Naive B cell (primary cell): ENCODE results near the gene ALDH3B2. TPM values are rescaled to one million over a fixed set of nuclear protein-coding genes. Genes with fewer than 3 reads are reported as not detected.
"Not testable (repeated sequence)": the region's sequence is repeated elsewhere in the genome, so short reads cannot be mapped to it uniquely, and the experiment has no call there.

ENCODE experiments used
- ATAC-seq, 2 donors: fragments of 150-1000 bp; cut with Tn5 transposase; 2 replicates each; pipeline ENCODE4 v1.10.0; 2021; ENCODE audit warnings: low read depth in 2 of 2, mild to moderate bottlenecking in 2 of 2, moderate library complexity in 2 of 2
- DNase-seq: peaks from one replicate; pipeline ENCODE4 v3.0.0; 2022
- H3K27ac Mint-ChIP-seq, 6 donors: one replicate each; pipeline ENCODE4 v1.8.0; 2020 to 2022; ENCODE audit warnings: mild to moderate bottlenecking in 6 of 6, mixed read lengths in 6 of 6, moderate library complexity in 5 of 6, inconsistent platforms in 2 of 6
- H3K27me3 Mint-ChIP-seq, 3 donors: one replicate each; pipeline ENCODE4 v1.8.0; 2021 to 2022; ENCODE audit warnings: mixed read lengths in 3 of 3, mild to moderate bottlenecking in 1 of 3
- H3K36me3 Mint-ChIP-seq, 2 donors: one replicate each; pipeline ENCODE4 v1.8.0; 2020 to 2022; ENCODE audit warnings: mixed read lengths in 2 of 2, inconsistent platforms in 1 of 2, mild to moderate bottlenecking in 1 of 2
- H3K4me1 Mint-ChIP-seq, 3 donors: one replicate each; pipeline ENCODE4 v1.8.0; 2020 to 2022; ENCODE audit warnings: mixed read lengths in 3 of 3, inconsistent platforms in 1 of 3, mild to moderate bottlenecking in 1 of 3, moderate library complexity in 1 of 3
- H3K4me3 Mint-ChIP-seq, 8 donors: one replicate each; pipeline ENCODE4 v1.8.0; 2020 to 2022; ENCODE audit warnings: mild to moderate bottlenecking in 8 of 8, mixed read lengths in 8 of 8, moderate library complexity in 8 of 8, inconsistent platforms in 2 of 8
- H3K9me3 Mint-ChIP-seq, 7 donors: one replicate each; pipeline ENCODE4 v1.8.0; 2020 to 2022; ENCODE audit warnings: mixed read lengths in 7 of 7, mild to moderate bottlenecking in 5 of 7, inconsistent platforms in 2 of 7, moderate library complexity in 1 of 7
- polyA plus RNA-seq, 6 donors: library from polyadenylated mRNA; unstranded; fragments of 300-500 nt; fragmentation: Illumina TruSeq; gene quantifications; one replicate each; pipeline ENCODE4 v1.2.3, GENCODE V29; 2021; ENCODE audit warnings: low read depth in 6 of 6

The ALDH3B2 gene
- polyA plus RNA-seq, 6 donors from 2014 or later, result 0.30 to 2.4 (median 1.1) TPM; not detected in 3

- H3K4me1 Mint-ChIP-seq, result peaks cover 20 to 31% (median 27%) of the 10 kb centered on the region in 3 donors
- no peaks in the 10 kb centered on the region for H3K9me3 Mint-ChIP-seq
- no peaks in the 10 kb centered on the region for H3K27me3 Mint-ChIP-seq
- ATAC-seq (no peak), DNase-seq (no peak)
- no peaks in the 10 kb centered on the region for H3K36me3 Mint-ChIP-seq
- H3K4me3 Mint-ChIP-seq, result peak overlapping the region in 7 of 8 donors; percentile 47 to 76 (median 56)
- no peak overlapping the region for H3K27ac Mint-ChIP-seq
These were observed 42.0 kb downstream of the ALDH3B2 start for GRCh38 chr11:67632175-67632981.

- DNase-seq, result no peak
- Mint-ChIP-seq H3K27ac (peak overlapping the region in 2 of 6 donors; percentile 26 to 72), H3K4me1 (peaks cover 23 to 32% (median 24%) of the 10 kb centered on the region in 3 donors), H3K4me3 (peak overlapping the region in 7 of 8 donors; percentile 53 to 76 (median 56)), H3K9me3 (no peaks in the 10 kb centered on the region), H3K36me3 (no peaks in the 10 kb centered on the region), H3K27me3 (no peaks in the 10 kb centered on the region)
- no peak for ATAC-seq
These were observed 42.6 kb downstream of the ALDH3B2 start for GRCh38 chr11:67631853-67632174.

GRCh38 chr11:67631411-67631810 lies 43.0 kb downstream of the ALDH3B2 start:
- H3K9me3 Mint-ChIP-seq, result no peaks in the 10 kb centered on the region
- ATAC-seq (no peak), DNase-seq (no peak)
- H3K4me1 Mint-ChIP-seq, result peaks cover 22 to 35% (median 23%) of the 10 kb centered on the region in 3 donors
- no peaks in the 10 kb centered on the region for H3K36me3 Mint-ChIP-seq
- H3K27me3 Mint-ChIP-seq, result no peaks in the 10 kb centered on the region
- H3K4me3 Mint-ChIP-seq, result peak overlapping the region; percentile 41 to 93 (median 87)
- H3K27ac Mint-ChIP-seq, result peak overlapping the region in 2 of 6 donors; percentile 92 to 96

- Mint-ChIP-seq H3K4me3 (peak overlapping the region; percentile 77 to 94 (median 88)), H3K9me3 (no peaks in the 10 kb centered on the region), H3K27me3 (no peaks in the 10 kb centered on the region), H3K4me1 (peaks cover 22 to 35% (median 23%) of the 10 kb centered on the region in 3 donors), H3K27ac (peak overlapping the region in 5 of 6 donors; percentile 75 to 97 (median 95)), H3K36me3 (no peaks in the 10 kb centered on the region)
- no peak for ATAC-seq
- DNase-seq, result no peak
These were observed 43.5 kb downstream of the ALDH3B2 start for GRCh38 chr11:67630943-67631331.

- Mint-ChIP-seq H3K4me1 (peaks cover 24 to 38% (median 24%) of the 10 kb centered on the region in 3 donors), H3K9me3 (no peaks in the 10 kb centered on the region), H3K4me3 (peak overlapping the region; percentile 77 to 94 (median 90)), H3K27me3 (no peaks in the 10 kb centered on the region), H3K27ac (peak overlapping the region; percentile 92 to 98 (median 96)), H3K36me3 (no peaks in the 10 kb centered on the region)
- peak; percentile 86 for DNase-seq
- ATAC-seq, result peak; percentile 57 to 60
These were observed 44.0 kb downstream of the ALDH3B2 start for GRCh38 chr11:67630228-67630942.

- no peaks in the 10 kb centered on the region for H3K9me3 Mint-ChIP-seq
- peak within 1 kb of the TSS; percentile 77 to 94 (median 90) for H3K4me3 Mint-ChIP-seq
- ATAC-seq, result peak; percentile 69 to 73
- no peaks in the 10 kb centered on the region for H3K27me3 Mint-ChIP-seq
- peaks cover 27 to 42% (median 28%) of the 10 kb centered on the region in 3 donors for H3K4me1 Mint-ChIP-seq
- peak within 1 kb of the TSS; percentile 92 to 98 (median 96) for H3K27ac Mint-ChIP-seq
- no peaks in the 10 kb centered on the region for H3K36me3 Mint-ChIP-seq
- peak; percentile 92 for DNase-seq
These were observed 44.8 kb downstream of the ALDH3B2 start, which contains the start of gene NUDT8 for GRCh38 chr11:67629386-67630227. Gene NUDT8 (minus strand): TSS chr11:67629937. CDS start chr11:67629911, 26 bp downstream.

- Mint-ChIP-seq H3K4me1 (peaks cover 27 to 42% (median 28%) of the 10 kb centered on the region in 3 donors), H3K36me3 (no peaks in the 10 kb centered on the region), H3K4me3 (peak overlapping the region; percentile 49 to 89 (median 83)), H3K27ac (peak overlapping the region; percentile 28 to 94 (median 88)), H3K27me3 (no peaks in the 10 kb centered on the region), H3K9me3 (no peaks in the 10 kb centered on the region)
- ATAC-seq (no peak), DNase-seq (no peak)
These were observed 45.6 kb downstream of the ALDH3B2 start for GRCh38 chr11:67628710-67629385.

- Mint-ChIP-seq H3K36me3 (no peaks in the 10 kb centered on the region), H3K27ac (peak overlapping the region in 2 of 6 donors; percentile 62 to 73), H3K4me3 (peak overlapping the region in 2 of 8 donors; percentile 15 to 40), H3K27me3 (no peaks in the 10 kb centered on the region), H3K4me1 (peaks cover 27 to 36% (median 28%) of the 10 kb centered on the region in 3 donors), H3K9me3 (no peaks in the 10 kb centered on the region)
- DNase-seq (no peak), ATAC-seq (no peak)
These were observed 46.4 kb downstream of the ALDH3B2 start for GRCh38 chr11:67627812-67628624.

- Mint-ChIP-seq H3K27me3 (no peaks in the 10 kb centered on the region), H3K4me3 (no peak overlapping the region), H3K4me1 (peaks cover 27 to 36% (median 28%) of the 10 kb centered on the region in 3 donors), H3K36me3 (no peaks in the 10 kb centered on the region), H3K9me3 (no peaks in the 10 kb centered on the region), H3K27ac (no peak overlapping the region)
- ATAC-seq, result no peak
- no peak for DNase-seq
These were observed 47.0 kb downstream of the ALDH3B2 start for GRCh38 chr11:67627441-67627811.

GRCh38 chr11:67626970-67627369 lies 47.5 kb downstream of the ALDH3B2 start:
- H3K27ac Mint-ChIP-seq, result no peak overlapping the region

GRCh38 chr11:67626131-67626833 lies 48.1 kb downstream of the ALDH3B2 start:
- Mint-ChIP-seq H3K4me3 (peak overlapping the region in 1 of 8 donors; percentile 39), H3K4me1 (peaks cover 21 to 36% (median 22%) of the 10 kb centered on the region in 3 donors), H3K27ac (peak overlapping the region in 2 of 6 donors; percentile 53 to 75)
- not testable (repeated sequence) for H3K9me3 Mint-ChIP-seq, H3K36me3 Mint-ChIP-seq, DNase-seq, H3K27me3 Mint-ChIP-seq, ATAC-seq

More at GRCh38 chr11:67626970-67627369, 47.5 kb downstream of the ALDH3B2 start:
- ATAC-seq (no peak), DNase-seq (no peak)
- Mint-ChIP-seq H3K27me3 (no peaks in the 10 kb centered on the region), H3K4me1 (peaks cover 24 to 36% (median 25%) of the 10 kb centered on the region in 3 donors), H3K9me3 (no peaks in the 10 kb centered on the region), H3K4me3 (peak overlapping the region in 1 of 8 donors; percentile 39), H3K36me3 (no peaks in the 10 kb centered on the region)
